Measurements from ENCODE around the gene UFD1.

DNA sequence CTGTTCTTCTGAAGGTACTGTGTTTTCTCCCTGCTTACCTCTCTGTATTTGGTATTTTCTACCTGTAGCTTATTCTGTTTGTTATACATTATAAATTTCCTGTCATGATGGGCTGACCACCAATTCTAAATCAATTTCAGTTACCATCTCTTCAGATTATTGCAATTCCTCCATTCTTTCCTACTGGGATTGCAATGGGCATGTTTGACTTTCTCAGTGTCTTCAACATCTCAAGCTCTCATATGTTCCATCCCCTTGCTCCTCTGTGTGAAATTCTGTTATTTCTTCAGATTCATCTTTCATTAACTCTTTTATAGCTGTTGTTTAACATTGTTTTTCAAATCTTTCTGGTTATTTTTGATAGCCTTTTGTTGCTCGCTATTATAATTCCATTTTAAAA, 16.0 kb downstream of the UFD1 start:
- TF ChIP-seq TCF12 (IDR thresholded peaks at IDR 0.05) (no peak), GABPA (IDR thresholded peaks at IDR 0.05; ENCODE audit: low read depth) (no peak), FOXM1 (IDR thresholded peaks at IDR 0.05; ENCODE audit: low read depth) (no peak), RAD21 (IDR thresholded peaks at IDR 0.05; ENCODE audit: low read length) (no peak)
- TF ChIP-seq, protein P1, sequence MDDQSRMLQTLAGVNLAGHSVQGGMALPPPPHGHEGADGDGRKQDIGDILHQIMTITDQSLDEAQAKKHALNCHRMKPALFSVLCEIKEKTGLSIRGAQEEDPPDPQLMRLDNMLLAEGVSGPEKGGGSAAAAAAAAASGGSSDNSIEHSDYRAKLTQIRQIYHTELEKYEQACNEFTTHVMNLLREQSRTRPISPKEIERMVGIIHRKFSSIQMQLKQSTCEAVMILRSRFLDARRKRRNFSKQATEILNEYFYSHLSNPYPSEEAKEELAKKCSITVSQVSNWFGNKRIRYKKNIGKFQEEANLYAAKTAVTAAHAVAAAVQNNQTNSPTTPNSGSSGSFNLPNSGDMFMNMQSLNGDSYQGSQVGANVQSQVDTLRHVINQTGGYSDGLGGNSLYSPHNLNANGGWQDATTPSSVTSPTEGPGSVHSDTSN (IDR thresholded peaks at IDR 0.05): no peak
- TF ChIP-seq, protein P2, sequence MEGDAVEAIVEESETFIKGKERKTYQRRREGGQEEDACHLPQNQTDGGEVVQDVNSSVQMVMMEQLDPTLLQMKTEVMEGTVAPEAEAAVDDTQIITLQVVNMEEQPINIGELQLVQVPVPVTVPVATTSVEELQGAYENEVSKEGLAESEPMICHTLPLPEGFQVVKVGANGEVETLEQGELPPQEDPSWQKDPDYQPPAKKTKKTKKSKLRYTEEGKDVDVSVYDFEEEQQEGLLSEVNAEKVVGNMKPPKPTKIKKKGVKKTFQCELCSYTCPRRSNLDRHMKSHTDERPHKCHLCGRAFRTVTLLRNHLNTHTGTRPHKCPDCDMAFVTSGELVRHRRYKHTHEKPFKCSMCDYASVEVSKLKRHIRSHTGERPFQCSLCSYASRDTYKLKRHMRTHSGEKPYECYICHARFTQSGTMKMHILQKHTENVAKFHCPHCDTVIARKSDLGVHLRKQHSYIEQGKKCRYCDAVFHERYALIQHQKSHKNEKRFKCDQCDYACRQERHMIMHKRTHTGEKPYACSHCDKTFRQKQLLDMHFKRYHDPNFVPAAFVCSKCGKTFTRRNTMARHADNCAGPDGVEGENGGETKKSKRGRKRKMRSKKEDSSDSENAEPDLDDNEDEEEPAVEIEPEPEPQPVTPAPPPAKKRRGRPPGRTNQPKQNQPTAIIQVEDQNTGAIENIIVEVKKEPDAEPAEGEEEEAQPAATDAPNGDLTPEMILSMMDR (IDR thresholded peaks at IDR 0.05): no peak
- TF ChIP-seq, protein P3, sequence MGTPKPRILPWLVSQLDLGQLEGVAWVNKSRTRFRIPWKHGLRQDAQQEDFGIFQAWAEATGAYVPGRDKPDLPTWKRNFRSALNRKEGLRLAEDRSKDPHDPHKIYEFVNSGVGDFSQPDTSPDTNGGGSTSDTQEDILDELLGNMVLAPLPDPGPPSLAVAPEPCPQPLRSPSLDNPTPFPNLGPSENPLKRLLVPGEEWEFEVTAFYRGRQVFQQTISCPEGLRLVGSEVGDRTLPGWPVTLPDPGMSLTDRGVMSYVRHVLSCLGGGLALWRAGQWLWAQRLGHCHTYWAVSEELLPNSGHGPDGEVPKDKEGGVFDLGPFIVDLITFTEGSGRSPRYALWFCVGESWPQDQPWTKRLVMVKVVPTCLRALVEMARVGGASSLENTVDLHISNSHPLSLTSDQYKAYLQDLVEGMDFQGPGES (IDR thresholded peaks at IDR 0.05; ENCODE audit: low read depth, low read length): no peak
- TF ChIP-seq, protein P4, sequence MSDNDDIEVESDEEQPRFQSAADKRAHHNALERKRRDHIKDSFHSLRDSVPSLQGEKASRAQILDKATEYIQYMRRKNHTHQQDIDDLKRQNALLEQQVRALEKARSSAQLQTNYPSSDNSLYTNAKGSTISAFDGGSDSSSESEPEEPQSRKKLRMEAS (IDR thresholded peaks at IDR 0.05; ENCODE audit: low read depth): no peak

All from SK-N-SH (cell line).